ENCODE results near the gene ARHGEF4.

The ARHGEF4 gene

GRCh38 chr2:131093006-131093695 is 256.4 kb downstream of the ARHGEF4 start, which contains the start of gene FAM168B:
Gene FAM168B (minus strand): TSS chr2:131093460. CDS start chr2:131082646, 10,814 bp downstream.
- DNase-seq (ENCODE audit: low read depth), result peak; percentile 35
- no peak for TF ChIP-seq CTCF (IDR thresholded peaks at IDR 0.05; ENCODE audit: control insufficient read depth, insufficient read depth, low read depth, low read length, missing control alignments)
- peak within 1 kb of the TSS; percentile 47 for H3K4me3 ChIP-seq (ENCODE audit: control insufficient read depth, low read depth, low read length)

- no peak for TF ChIP-seq CTCF (IDR thresholded peaks at IDR 0.05; ENCODE audit: control insufficient read depth, insufficient read depth, low read depth, low read length, missing control alignments)
- H3K4me3 ChIP-seq (ENCODE audit: control insufficient read depth, low read depth, low read length), result peak overlapping the region; percentile 47
- DNase-seq (ENCODE audit: low read depth), result no peak
Measured at GRCh38 chr2:131093696-131094462, 257.2 kb downstream of the ARHGEF4 start.

GRCh38 chr2:131094463-131095281 is 258.0 kb downstream of the ARHGEF4 start:
- no peak for DNase-seq (ENCODE audit: low read depth)

More at GRCh38 chr2:131094463-131095281, 258.0 kb downstream of the ARHGEF4 start:
- no peak overlapping the region for H3K4me3 ChIP-seq (ENCODE audit: control insufficient read depth, low read depth, low read length)
- TF ChIP-seq CTCF (IDR thresholded peaks at IDR 0.05; ENCODE audit: control insufficient read depth, insufficient read depth, low read depth, low read length, missing control alignments), result no peak
